ENCODE results near the gene NOL4L. TPM values are rescaled to one million over a fixed set of nuclear protein-coding genes. Genes with fewer than 3 reads are reported as not detected.

Gene NOL4L
- total RNA-seq, 1 experiment from 2014 or later: 31.7 TPM

DNA sequence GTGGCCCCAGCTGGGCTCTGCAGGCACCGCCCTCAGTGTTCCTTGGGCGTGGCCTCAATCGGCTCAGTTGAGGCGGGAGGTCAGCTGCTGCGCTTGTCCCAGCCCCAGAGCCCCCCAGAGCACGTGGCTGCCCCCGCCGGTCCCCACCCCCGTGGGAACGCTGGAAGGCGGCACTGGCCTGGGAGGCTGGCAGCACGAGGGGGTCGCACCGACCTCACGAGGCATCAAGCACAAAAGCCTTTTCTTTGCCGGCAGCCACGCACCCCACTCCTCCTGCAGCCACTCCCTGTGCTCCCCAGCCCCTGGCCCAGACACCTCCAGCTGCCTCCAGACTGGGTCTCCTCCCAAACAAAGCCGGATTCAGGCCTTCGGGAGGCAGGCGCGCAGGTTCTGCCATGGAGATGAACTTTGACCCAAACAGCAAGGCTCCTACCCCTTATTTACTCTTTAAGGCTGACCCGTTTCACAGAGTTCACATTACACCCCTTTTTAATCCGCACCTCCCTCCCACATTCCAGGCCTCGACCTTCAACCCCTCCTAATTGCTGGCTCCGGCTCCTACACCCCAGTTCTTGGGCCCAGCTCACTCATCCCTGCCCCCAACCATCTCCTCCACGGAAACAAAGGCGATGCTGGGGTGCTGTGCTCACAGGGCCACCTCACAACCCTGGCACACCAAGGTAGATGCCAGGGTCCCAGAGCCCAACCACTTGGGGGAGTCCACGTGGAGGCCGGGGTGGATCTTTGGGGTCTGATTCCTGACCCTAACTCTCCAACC, 111.7 kb downstream of the NOL4L start:
- Histone ChIP-seq H3K56ac (ENCODE audit: insufficient read length, low read depth, low read length) (no peak overlapping the region), H3K27ac (ENCODE audit: insufficient read length, low read depth, low read length) (no peak overlapping the region), H3K27me3 (ENCODE audit: insufficient read depth, low read length) (no peaks in the 10 kb centered on the region), H3K4me2 (ENCODE audit: insufficient read depth, insufficient read length, low read length) (no peak overlapping the region), H3K4me1 (ENCODE audit: insufficient read depth, low read length) (no peaks in the 10 kb centered on the region; the same call in 1 of the 2 replicates), H3K9ac (ENCODE audit: extremely low read depth, insufficient read length, low read length) (no peak overlapping the region), H3K23ac (ENCODE audit: insufficient read length, low read depth, low read length) (no peak overlapping the region), H4K8ac (replicated peaks; ENCODE audit: insufficient read length, low read depth, low read length) (no peak overlapping the region), H2BK12ac (ENCODE audit: insufficient read length, low read depth, low read length) (no peak overlapping the region), H2BK15ac (ENCODE audit: low read depth, low read length) (no peak overlapping the region), H4K20me1 (ENCODE audit: control insufficient read depth, insufficient read depth, insufficient read length) (no peaks in the 10 kb centered on the region), H2BK5ac (ENCODE audit: insufficient read length, low read length) (no peak overlapping the region), H3K18ac (ENCODE audit: insufficient read length, low read depth, low read length) (no peak overlapping the region), H3K23me2 (ENCODE audit: insufficient read length, low read depth, low read length, poor library complexity, severe bottlenecking) (no peaks in the 10 kb centered on the region), H3K79me1 (ENCODE audit: insufficient read depth, low read depth, low read length, poor library complexity, severe bottlenecking) (no peaks in the 10 kb centered on the region), H3K9me3 (ENCODE audit: control insufficient read depth, low read depth, low read length) (no peaks in the 10 kb centered on the region), H3T11ph (ENCODE audit: low read length) (no peak overlapping the region), H3K79me2 (ENCODE audit: insufficient read depth, low read length) (peaks cover 6% of the 10 kb centered on the region; the same call in 1 of the 2 replicates), H2AFZ (ENCODE audit: low read length) (no peak overlapping the region), H3K14ac (ENCODE audit: insufficient read depth, low read length) (no peak overlapping the region), H2AK5ac (ENCODE audit: insufficient read length, low read length) (no peak overlapping the region), H3K4ac (ENCODE audit: low read depth, low read length) (no peak overlapping the region), H4K5ac (ENCODE audit: insufficient read length, low read depth, low read length) (no peak overlapping the region), H2BK120ac (ENCODE audit: low read depth, low read length, poor library complexity, severe bottlenecking) (no peak overlapping the region), H2BK20ac (ENCODE audit: low read depth, low read length, poor library complexity, severe bottlenecking) (no peak overlapping the region), H4K91ac (ENCODE audit: insufficient read length, low read depth, low read length) (no peak overlapping the region)
- Mint-ChIP-seq H3K27ac (peak overlapping the region; percentile 40 to 90 (median 76); a peak in 3 of 7 replicates), H3K4me3 (peak overlapping the region in 1 of 2 experiments; percentile 44; a peak in 1 of 5 replicates), H3K27me3 (ENCODE audit: low read depth) (no peaks in the 10 kb centered on the region; the same call in 1 of the 2 replicates), H3K4me1 (peaks cover 43 to 48% of the 10 kb centered on the region in 2 experiments), H3K36me3 (ENCODE audit: insufficient read depth in 1 of 3, low read depth in 3 of 3) (peaks cover 4 to 20% (median 18%) of the 10 kb centered on the region in 3 experiments; a peak in 5 of 7 replicates), H3K9me3 (no peaks in the 10 kb centered on the region)
- no peak for DNase-seq
- no CpG with 5 or more reads among the region's 29 CpGs for WGBS (ENCODE audit: extremely low coverage, insufficient read length, low lambda C conversion rate)
- no peak for TF ChIP-seq CTCF (conservative IDR thresholded peaks at IDR 0.05)
